Medulla oblongata (tissue), 1 donor: ENCODE measurements around the gene PRICKLE4.
"Not testable (repeated sequence)": the region's sequence is repeated elsewhere in the genome, so short reads cannot be mapped to it uniquely, and the experiment has no call there.

Experiments used
- DNase-seq: peaks from one replicate; pipeline ENCODE4 v3.0.0-alpha.2; 2015; ENCODE audit errors: extremely low spot score

Gene PRICKLE4

DNA sequence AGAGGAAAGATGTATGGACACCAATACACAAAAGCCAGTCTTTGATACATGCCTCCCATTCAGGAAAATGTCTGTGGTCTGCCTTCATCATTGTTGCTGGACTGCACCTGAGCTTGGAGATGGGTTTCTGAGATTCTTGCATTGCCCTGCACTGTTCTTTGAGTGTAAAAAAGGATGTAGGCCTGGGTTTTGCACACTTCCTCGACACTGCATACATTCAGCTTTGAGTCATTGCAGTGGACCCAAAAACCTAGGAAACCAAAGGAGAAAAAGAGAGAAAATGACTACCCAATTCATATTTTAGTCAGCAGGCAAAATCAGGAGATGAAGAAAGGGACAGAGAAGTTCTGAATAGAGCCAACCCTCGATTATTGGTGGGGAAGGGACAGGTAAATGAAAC, 15.9 kb downstream of the PRICKLE4 start:
- DNase-seq = no peak

DNA sequence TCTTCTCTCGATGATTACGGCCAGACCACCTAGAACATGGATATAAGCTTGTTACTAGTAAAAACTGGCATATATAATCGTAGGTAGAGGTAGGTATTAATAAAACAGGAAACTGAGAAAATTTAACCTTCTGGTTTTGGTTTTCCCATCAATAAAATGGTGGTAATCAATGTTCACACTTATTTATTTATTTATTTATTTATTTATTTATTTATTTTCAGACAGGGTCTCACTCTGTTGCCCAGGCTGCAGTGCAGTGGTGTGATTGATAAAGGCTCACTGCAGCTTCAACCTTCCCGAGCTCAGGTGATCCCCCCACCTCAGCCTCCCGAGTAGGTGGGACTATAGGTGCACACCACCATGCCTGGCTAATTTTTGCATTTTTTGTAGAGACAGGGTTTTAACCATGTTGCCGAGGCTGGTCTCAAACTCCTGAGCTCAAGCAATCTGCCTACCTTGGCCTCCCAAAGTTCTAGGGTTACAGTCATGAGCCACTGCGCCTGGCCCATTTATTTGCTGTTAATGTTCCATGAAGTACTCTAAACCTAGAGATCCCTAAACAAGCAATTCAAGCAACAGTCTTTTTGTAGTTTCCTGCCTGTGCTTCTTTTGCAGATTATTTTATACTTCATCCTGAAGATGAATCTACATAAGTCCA, 18.4 kb downstream of the PRICKLE4 start:
- DNase-seq = no peak

DNA sequence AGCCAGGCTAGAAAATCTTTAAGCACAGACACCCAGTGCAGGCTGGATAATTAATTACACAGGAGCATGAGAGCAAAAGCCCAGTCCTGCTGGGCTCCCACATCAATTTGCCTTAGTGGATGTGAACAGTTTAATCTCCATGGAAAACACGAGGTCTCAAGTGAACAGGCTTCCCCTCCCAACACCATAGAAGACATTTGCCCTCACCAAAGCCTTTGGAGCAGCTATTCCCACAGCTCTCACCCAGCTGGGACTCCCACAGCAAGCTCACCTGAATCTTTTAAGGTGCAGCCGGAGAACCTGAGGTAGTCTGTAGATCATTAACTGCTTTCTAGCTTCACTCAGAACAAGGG, 19.0 kb downstream of the PRICKLE4 start:
- no peak for DNase-seq

DNA sequence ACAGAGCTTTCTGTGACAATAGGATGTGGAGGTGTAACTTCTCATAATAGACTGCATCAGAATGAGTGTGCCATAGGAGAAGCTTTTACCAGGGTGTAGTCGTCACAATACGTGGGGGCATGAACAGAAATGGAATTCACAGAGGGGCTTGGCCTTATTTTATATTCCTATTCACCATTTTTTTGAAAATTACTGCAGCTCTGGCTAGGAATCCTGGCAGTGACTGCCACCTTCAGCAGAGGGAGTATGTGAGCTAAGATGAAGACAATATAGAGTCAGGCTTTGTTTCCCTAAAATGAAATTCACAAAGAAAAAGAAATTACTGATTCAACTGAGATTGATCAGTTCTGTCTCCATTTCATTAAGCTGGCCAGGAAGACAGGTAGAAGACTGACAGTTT, 20.8 kb downstream of the PRICKLE4 start:
- DNase-seq = peak; percentile 10

DNA sequence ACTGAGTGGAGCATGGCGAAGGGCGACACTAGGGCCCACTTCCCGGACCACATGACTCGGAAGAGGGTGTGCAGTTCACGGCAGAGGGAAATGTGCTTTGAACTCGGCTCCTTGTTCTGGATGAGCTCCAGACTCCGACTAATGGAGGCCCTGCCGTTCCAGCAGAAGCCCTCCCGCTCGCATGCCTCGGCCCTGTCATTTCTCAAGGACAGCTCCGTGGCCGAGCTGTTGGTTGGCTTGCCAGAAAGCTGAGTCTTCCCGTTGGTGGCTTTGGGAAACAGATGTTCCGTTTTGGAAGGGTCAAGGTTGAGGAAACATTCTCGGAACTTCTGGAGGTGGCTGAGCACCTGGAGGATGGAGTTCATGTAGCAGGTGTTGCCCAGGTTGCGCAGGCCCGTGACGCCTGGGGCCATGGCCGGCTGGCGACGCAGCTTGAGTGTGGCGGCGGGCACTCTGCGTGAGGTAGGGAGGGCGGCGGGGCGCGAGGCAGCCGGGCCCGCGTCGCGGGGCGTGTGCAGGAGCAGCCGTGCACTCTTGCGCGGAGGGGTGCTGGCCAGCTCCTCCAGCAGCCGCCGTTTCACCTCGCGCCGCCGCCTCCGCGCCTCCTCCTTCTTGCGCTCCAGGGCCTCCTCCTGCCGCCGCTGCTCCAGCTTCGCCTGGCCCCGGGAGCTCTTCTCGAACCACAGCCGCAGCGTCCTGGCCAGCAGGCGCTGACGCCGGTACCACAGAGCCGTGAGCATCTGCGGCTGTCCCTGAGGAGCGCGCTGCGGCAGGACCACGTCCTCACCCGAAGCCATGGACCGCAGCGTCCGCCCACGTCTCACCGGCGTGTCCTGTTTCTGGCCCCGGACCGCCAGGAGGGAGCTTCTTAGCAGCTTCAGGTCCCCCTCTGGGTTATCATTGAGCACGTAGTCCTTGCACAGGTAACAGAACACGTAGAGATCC, 25.5 kb downstream of the PRICKLE4 start:
- no peak for DNase-seq

DNA sequence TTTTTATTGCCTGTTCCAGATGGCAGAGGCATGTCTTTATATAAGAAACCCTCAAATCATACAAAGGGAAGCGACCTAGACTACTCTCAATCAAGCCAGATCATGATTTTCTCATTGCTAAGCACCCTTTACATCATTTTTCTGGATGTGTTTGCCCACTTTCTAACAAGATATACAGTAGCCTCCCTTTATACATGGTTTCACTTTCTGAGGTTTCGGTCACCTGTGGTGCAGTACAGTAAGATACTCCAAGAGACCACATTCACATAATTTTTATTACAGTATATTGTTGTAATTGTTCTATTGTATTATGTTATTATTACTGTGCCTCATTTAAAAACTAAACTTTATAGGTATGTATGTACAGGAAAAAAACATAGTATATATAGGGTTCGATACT, 30.5 kb downstream of the PRICKLE4 start:
- DNase-seq = no peak

DNA sequence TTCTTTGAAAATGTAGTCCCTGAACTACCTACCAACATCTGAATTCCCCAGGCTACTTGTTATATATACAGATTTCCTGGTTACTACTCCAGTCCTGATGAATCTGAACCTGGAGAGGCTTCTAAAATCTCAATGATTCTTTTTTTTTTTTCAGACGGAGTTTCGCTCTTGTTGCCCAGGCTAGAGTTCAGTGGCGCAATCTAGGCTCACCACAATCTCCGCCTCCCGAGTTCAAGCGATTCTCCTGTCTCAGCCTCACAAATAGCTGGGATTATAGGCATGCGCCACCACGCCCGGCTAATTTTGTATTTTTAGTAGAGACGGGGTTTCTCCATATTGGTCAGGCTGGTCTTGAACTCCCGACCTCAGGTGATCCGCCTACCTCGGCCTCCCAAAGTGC, 31.4 kb downstream of the PRICKLE4 start:
- DNase-seq = not testable (repeated sequence)

DNA sequence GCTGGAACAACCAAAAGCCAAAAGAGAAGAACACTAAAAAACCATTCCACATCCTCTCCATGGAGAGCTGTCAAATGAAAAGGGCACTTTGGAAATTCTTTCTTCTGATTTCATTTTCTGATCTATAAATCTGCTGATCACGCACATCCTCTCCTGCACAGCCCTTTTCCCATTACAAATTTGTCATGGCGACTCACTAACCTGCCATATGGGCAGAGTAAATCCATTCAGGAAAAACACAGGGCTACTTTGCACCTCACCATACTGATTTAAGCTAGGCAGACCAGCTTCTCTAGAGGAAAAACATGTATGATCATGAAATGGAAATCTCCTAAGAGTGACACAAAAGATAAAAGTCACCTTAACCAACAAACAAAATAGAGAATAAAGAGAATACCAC, 32.9 kb downstream of the PRICKLE4 start:
- no peak for DNase-seq

DNA sequence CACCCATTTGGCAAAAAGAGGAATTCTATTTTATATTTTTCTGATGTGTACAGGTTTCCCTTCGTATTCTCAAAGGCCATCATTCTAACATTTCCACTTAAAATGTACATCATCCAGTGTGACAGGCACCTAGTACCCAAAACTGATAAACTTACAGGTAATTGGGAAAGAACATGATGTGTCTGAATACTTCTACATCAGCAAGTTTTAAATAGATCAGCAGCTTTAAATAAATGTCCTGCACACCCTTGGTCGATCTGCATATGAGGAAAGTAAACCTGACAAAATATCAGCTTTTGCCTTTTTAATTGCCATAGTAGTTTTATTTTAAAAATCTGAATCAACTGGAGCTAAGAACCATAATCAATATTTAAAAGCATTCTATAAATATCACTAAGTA, 33.4 kb downstream of the PRICKLE4 start:
- DNase-seq = no peak

DNA sequence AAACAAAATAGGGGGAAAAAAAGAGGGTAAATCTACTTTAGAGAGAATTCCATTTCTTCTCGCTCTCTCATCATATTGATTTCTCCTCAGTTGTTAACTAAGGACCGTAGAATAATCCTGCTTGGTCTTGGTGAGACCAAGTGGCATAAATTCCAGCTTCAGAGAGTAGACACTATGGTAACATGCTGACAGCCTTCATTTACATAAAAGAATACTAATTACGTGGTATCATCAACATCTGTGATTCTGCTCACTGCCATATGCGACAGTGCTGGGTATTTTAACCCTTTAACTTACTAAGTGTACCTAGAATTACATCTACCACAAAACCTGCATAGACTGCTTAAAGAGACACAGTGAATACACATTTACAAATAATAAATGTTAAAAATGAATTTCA, 34.0 kb downstream of the PRICKLE4 start:
- no peak for DNase-seq

DNA sequence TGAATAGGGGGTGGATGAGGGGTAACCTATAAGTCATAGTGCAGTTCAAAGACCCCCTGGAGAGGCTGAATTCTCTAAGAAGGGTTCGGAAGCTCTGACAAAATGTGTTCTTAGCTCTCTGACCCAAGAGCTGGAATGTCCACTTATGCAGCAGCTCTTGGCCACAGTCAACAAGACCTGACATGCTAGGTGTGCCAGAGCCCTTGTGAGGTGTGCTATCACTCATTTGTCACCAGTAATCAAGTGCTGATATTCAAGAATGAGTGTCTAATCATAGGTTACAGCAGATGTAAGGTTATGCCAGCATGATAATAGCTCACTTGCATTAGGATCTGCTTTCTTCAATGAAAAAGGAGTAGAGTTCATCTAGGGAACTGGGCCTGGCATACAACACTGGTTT, 35.0 kb downstream of the PRICKLE4 start:
- DNase-seq = no peak

DNA sequence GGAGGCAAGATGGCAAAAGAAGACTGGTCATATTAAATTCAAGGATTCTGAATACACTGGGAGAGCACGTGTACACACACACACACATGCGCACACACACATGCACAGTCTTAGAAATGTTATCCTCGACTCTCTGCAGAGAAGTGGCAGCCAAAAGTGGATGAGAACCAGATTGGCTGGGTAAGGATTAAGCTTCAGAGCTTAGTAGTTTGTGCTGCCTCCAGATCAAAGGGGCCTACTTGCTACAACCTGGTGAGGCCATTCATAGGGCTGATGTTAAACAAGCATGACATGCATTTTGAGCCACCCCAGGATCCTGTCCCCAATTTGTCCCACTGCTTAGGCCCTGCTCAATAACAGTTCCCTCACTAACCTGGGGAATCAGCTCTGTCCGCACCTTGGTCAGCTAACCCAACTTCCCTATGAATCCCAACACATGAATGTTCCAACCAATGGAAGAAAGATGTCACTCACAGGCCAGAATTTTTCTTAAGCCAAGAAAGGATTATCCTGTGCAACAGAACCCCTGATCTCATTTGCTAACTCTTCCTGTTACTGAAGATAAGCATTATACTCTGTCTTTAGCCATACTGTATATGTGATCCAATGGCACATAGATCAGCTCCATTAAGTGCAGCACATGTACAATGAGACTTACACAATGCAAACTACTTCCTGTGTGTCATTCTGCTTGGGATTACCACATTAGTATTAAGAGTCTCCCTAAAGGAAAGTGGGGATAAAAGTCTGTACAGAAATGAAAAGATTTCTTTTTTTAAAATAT, 37.9 kb downstream of the PRICKLE4 start:
- no peak for DNase-seq

DNA sequence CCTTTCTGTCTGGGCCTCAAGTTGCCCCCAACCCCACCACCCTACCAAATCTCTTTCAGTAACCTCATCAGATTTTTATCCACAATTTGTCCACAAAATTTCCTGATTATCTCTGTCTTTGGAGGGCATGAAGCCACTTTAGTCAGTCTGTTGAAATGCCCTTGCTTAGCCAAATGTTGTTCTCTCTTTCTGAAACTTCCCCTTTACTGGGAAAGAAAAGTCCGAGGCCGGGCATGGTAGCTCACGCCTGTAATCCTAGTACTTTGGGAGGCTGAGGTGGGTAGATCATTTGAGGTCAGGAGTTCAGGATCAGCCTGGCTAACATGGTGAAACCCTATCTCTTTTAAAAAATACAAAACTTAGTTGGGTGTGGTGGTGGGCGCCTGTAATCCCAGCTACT, 40.7 kb downstream of the PRICKLE4 start:
- no peak for DNase-seq

DNA sequence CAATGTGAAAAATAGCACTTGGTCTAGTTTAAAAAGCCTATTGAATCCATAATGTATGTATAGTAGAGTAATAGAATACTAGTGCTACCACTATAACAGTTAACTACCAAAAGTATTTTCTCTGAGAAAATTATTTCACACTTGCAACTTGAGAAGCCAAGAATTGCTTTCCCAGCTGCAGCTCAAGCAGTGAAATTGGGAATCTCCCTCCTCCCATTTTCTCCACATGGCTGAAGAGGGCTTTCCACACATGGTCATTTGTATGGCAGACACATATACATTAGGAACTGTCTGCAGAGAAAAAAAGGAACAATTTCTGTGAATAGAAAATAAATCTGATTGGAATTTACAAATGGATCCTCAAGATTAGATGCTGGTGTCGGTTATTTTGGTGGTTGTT, 41.4 kb downstream of the PRICKLE4 start:
- no peak for DNase-seq

DNA sequence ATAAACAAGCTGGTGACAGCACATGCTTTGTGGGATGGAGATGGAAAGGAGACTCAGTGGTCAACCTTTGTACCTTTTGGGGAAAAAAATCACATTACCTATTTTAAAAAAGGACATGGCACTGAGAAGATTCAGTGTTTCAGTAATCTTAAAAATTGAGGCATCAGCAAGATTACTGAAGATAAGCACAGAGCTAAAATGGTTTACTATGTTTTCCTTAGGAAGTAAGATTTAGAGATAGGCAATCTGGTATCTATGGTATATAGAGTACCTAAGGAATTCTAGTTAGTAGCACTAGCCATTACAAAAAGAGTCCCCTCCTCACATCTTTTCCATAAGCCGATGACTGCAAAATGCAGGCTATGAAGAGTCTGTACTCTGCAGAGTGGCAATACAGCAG, 42.6 kb downstream of the PRICKLE4 start:
- DNase-seq = no peak

DNA sequence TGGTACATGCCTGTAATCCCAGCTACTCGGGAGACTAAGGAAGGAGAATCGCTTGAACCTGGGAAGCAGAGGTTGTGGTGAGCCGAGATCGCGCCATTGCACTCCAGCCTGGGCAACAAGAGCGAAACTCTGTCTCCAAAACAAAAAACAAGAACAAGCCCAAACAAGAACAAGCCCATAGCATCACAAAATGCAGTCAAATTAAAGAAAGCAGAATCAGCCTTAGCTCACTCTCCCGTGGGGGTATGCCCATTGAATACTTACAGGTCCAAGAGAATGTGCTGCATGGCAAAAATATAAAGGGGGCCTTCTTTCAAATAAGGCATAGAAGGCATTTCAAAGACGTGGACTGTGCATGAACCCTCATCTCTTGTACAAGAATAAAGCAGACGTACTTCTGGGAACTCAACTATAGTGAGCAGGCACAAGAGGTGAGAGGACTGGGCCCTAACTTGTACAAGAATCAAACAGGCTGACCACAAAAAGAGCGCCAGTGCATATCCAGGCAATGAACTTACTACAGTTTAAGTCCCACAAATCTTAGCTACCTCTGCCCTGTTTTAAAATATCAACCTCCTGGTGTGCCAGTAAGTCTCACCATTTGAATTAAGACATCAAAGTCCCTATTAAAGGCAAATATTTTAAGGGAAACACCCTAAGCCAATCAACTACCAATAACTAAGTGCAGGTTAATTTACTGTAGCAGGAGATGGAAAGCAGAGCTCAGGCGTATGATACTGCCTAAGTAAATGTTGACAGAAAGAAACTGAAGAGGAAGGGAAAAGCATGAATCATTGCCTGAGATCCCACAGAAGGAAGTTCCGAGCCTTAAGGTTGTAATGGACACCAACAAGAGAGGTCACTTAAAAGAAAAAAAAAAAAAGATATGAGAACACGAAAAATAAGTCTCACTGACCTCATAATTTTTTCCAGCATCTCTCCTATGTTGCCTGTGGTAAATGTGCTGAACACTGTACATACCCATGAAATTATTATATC, 44.3 kb downstream of the PRICKLE4 start:
- DNase-seq = no peak

DNA sequence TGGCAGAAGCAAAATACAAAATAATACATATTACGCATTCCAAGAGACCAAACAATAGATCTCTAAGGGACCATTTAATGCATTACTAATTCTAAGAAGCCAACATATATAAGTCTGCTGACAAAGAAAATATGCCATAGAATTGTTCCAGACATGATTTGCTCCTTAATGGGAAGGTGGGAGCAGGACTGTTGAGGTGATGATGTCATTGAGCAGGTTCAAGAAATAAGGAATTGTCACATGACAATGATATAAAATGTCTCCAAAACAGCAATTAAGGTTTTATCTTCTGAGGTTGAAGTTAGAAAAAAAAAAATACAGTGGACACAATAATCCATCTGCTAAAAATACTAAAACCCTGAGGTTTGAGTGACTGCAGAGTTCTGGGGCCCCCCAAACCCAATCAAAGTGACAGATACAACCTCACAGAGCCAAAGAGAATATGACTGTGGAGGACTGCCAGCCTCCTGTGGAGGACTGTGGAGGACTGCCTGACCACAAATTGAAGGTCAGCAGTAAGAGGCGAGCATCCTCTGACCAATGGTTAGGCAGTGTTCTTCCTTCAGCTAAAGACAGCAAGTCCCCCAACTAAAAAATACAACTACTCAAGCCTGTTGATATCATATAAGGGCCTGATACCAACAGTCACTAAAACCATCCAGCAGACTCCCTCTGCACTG, 45.9 kb downstream of the PRICKLE4 start:
- no peak for DNase-seq

DNA sequence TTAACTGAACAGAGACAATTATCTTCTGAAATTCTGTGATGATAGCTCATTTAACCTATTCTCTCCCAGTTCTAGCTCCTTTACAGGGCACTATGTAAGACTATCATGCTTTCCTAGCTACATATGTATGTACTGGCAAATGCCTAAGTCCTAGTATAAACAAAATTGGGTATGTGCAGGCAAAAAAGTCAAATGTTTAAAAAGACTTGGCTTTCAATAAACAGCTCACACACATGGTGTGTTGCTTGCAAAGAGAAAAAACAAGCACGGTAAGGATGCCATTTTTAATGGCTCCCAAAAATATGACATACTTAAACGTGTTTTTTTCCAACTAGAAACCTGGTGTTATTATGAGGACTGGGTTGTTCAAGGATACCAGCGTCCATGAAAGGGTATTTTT, 51.7 kb downstream of the PRICKLE4 start:
- no peak for DNase-seq

DNA sequence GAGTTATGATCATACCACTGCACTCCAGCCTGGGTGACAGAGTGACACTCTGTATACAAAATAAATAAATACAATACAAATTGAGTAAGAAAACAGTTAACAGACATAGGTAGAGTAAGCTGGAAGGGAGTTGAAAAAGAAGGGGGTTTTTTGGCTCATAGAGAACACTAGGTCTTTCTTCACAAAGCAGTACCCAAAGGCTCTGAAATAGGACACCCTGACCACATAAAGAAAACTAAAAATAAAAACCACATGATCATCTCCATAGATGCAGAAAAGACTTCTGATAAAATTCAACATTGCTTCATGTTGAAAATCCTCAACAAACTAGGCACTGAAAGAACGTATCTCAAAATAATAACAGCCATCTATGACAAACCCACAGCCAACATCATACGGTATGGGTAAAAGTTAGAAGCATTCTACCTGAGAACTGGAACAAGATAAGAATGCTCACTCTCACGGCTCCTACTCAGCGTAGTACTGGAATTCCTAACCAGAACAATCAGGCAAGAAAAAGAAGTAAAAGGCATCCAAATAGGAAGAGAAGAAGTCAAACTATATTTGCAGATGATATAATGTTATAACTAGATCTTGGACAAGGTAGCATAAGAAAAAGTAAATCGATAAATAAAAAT, 55.6 kb downstream of the PRICKLE4 start:
- no peak for DNase-seq

DNA sequence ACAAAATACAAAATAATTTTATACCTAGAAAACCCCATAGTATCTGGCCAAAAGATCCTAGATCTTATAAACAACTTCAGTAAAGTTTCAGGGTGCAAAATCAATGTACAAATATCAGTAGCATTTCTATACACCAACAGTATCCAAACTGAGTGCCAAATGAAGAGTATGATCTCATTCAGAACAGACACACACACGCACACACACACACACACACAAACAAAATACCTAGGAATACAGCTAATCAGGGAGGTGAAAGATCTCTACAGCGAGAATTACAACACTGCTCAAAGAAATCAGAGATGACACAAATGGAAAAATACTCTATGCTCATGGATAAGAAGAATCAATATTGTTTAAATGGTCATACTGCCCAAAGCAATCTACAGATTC, 56.1 kb downstream of the PRICKLE4 start:
- DNase-seq = no peak
